GM03348 (cell line): Measurements from ENCODE around the gene SMYD3.
"Not testable (repeated sequence)": the region's sequence is repeated elsewhere in the genome, so short reads cannot be mapped to it uniquely, and the experiment has no call there.

Source experiments
- DNase-seq: peaks from one replicate; pipeline ENCODE4 v3.0.0; 2012; ENCODE audit warnings: low spot score

Gene SMYD3

GRCh38 chr1:245802941-245803665, 704.0 kb downstream of the SMYD3 start:
- DNase-seq, result no peak

DNA sequence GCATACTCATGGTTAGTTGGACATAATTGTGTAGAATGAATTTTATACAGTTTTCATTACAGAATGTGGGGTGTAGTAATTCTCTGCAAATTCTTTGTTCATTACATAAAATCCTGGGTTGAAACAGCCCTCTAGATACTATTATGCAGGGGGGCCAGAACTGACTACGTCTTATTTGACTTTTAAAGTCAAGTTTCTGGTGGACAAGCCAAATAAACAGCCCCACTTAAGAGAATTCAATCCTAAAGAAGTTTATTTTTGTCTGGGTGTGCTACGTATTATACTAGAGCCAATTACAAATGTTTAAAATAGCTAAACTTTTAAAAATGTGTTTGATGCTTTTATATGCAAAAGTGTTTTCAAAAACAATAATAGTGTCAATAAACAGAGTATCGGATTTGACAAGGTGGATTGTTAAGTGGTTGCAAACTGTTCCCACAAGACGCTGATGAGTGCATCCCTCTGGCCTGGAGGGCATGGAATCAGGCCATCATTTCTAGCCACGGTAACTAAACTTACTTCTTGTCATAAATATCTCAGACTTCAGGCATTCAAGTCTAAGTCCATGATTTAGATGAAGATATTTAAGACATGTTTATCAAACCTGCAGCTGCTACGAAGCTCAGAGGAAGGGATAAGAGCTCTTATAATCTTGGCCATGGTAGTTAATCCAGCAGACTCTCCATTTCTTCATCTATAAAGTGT, 706.0 kb downstream of the SMYD3 start:
- DNase-seq, result no peak

DNA sequence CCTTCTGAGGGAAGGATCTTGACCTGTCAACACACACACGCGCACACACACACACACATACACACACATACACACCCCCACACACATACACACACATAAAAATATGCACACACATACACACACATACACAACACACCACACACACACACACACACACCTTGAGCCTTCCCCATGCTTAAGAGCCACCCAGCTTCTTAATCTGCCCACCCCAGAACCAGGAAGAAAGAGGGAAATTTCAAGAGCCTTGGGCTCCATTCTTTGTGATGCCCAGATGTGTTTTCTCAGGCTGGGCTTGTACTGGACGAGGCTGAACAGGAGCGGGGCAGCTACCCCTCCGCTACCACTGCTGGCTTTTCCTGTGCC, 708.7 kb downstream of the SMYD3 start:
- no peak for DNase-seq

DNA sequence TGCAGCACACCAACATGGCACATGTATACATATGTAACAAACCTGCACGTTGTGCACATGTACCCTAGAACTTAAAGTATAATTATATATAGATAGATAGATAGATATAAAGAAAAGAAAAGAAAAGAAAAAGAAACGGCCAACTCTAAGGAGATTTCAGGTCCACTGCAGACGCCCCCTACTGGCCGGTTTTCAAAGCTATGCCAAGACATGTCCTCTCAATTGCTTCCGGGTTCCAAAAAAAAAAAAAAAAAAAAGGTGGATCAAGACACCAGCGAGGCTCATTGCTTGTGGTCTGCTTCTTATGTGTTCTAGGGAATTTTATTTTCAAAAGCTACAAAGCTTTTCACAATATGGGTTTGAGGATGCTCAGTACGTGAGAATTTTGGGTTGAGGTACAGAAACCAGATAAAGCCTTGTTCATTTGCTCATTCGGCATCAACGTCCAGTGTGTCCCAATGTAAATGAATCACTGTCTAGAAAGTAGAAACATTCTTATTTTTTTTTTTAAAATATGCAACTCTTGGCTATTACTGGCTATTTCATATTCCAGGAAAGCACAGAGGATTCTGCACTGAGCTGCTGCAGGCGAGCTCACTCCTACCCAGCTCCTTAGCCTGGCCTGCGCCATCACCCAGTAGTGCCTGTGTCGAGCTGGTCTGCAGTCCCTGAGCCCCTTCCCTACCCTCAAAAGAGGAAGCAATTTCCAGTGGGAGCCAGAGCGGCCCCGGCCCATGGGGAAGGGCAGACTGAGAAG, 709.3 kb downstream of the SMYD3 start:
- no peak for DNase-seq

- no peak for DNase-seq
These were observed 715.4 kb downstream of the SMYD3 start for GRCh38 chr1:245791410-245792312.

- peak; percentile 70 for DNase-seq
These were observed 716.6 kb downstream of the SMYD3 start for GRCh38 chr1:245790441-245790840.

DNA sequence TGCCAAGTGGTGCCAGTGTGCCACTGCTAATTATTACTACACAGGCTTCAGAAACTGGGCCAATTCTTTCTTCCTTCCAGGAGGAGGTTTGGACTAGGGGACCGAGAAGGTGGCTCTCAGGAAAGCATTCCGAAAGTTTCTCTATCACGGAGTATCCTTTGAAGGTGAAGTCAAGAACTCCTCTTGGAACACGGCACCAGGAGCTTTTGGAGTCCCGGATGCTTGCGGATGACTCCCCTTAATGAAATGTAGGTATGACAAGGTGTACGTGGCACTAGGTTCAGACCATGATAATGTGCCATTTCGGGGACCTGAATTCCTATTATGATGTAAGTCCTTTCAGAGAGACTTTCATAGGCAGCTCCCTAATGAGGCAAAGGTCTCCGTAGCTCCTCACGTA, 718.2 kb downstream of the SMYD3 start:
- DNase-seq, result no peak

GRCh38 chr1:245788269-245788668, 718.8 kb downstream of the SMYD3 start:
- DNase-seq, result peak; percentile 90

DNA sequence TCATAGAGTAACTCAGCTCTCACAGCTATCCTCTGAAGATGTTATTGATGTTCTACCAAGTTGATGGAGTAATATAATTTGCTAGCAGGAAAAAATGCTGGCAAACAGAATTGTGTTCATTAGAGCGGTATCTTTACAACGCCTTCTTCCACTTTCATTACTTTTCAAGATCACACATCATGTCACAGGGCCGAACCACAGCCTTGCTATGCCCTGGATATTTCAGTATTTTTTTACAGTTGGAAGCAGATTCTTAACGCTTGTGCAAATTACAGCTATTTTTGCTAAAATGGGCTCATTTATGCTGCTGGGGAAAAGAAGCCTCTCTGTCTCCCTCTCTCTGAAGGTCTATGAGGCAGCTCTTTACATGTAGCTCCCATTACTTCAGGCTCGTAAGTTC, 720.1 kb downstream of the SMYD3 start:
- DNase-seq, result no peak

DNA sequence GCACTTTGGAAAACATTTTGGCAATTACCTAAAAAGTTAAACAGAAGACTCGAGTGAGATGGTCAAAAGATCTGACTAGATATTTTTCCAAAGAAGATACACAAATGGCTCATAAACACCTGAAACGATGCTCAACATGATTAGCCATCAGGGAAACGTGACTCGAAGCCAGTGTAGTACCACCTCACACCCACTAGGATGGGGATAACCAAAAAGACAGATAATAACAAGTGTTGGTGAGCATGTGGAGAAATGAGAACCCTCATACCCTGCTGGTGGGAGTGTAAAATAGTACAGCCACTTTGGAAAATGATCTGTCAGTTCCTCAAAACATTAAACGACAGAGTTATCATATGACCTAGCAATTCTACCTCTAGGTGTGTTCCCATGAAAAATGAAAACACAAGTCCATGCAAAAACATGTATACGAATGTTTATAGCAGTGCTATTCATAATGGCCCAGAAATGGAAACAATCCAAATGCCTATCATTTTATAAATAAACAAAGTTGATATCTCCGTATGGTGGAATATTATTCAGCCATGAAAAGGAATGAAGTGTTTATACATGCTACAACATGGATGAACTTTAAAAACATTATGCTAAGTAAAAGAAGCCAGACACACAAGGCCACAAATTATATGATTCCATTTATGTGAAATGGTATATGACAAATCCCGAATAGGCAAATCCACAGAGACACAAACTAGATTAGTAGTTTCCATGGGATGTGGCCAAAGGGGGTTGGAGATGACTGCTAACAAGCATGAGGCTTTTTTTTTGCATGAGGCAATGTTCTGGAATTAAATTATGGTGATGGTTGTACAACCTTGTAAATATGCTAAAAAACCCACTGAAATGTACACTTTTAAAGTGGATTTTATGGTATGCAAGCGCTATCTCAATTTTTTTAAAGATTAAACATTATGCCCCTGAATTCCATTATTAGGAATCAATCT, 727.0 kb downstream of the SMYD3 start:
- no peak for DNase-seq

GRCh38 chr1:245777752-245778151, 729.3 kb downstream of the SMYD3 start:
- no peak for DNase-seq

DNA sequence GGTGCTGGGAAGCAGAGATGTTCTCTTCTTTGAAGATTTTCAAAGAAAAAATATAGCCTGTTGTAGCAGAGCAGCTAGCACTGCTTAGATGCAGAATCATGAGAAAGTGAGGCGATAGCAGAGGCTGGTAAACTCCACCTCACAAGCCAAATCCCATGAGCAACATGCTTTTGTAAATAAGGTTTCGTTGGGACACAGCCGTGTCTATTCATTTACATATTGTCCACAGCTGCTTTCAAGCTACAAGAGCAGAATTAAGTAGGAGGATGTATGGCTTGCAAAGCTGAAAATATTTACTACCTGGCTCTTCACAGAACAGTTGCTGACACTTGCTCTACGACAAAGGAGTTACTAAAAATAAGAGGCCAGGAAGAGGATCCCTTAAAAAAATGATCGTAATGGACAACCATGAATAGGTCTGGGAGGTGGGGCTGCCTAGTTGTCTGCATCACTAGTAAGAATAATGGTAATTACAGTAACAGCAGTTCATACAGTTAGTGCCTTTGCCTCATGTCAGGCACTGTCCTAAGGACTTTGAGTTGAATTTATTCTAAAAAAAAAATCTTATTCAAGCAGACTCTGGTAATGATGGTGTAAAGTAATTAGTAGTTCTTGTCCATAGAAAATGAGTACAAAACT, 730.3 kb downstream of the SMYD3 start:
- DNase-seq, result no peak

- no peak for DNase-seq
These were observed 730.9 kb downstream of the SMYD3 start for GRCh38 chr1:245776139-245776538.

DNA sequence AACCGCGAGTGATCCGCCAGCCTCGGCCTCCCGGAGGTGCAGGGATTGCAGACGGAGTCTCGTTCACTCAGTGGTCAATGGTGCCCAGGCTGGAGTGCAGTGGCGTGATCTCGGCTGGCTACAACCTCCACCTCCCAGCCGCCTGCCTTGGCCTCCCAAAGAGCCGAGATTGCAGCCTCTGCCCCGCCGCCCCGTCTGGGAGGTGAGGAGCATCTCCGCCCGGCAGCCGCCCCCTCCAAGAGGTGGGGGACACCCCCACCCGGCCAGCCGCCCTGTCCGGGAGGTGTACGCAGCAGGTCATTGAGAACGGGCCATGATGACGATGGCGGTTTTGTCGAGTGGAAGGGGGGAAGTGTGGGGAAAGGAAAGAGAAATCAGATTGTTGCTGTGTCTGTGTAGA, 732.1 kb downstream of the SMYD3 start:
- DNase-seq, result not testable (repeated sequence)

DNA sequence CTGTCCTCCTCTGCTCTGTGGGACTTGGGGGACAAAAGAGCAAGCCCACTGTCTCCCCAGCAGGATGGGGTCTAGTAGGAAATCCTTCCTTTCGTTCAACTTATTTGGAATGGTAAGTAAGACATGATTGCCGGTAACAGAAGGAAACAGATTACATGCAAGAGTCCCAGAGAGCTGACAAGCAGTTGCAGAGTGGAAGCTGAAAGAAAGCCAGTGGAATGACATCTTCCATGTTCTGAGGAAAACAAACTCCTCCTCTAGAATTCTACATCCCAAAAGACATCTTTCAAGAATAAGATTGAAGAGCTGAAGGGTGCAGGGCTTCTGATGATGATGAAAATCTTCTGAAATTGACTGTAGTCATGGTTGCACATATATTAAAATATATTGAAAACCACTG, 732.9 kb downstream of the SMYD3 start:
- DNase-seq, result no peak

GRCh38 chr1:245773344-245773743, 733.7 kb downstream of the SMYD3 start:
- DNase-seq, result no peak

DNA sequence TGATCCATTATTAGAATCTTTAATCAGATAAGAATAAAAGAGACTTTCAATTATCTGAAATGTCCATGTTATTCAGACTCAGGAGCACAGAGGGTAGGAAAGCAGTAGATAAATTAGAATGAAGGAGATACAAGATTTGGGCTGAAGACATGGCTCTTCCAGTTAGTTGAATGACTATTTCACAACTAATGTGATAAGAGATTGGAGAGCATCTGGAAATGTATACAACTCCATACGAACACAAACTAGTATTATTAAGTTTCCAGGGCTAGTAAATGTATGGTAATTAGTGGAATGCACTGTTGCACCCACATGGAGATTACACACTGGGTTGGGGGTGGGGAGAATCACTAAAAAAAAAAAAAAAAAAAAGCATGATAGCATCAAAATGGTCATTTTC, 734.3 kb downstream of the SMYD3 start:
- DNase-seq, result no peak

- no peak for DNase-seq
These were observed 734.8 kb downstream of the SMYD3 start for GRCh38 chr1:245772325-245772724.

DNA sequence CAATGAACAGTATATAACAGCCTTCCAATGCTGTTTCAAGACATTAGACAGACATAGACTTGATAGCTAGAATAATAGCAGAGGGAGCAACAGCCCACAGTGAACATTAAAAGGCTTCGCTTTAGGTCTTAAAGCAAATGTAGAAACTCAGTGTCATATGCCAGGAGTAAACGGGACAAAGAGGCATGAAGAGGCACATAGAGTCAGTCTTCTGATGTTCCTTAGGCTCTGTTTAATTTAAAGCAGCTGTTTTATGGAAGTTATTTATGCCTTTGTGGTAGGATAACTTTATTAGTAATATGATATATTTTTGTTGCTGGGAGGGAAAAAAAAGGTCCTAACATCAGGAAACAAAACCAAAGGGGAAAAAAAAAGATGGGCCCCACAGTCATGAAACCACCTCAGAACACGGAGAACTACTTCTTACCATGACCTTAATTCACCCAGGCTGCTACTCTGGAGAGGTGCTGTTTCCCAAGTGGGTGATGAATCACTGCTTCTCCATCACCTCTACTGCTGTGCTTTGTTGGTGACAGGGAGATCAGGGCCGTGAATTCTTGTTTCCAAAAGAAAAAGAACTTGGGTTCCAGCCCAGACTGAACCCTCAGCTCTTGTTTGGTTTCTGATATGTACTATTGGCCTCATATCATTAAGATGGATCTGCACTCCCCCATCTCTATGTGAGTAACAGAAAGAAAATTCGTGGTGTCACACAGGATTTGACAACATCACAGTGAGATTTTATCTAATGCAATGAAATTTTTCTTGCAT, 735.4 kb downstream of the SMYD3 start:
- DNase-seq, result peak; percentile 77

GRCh38 chr1:245770156-245770555, 736.9 kb downstream of the SMYD3 start:
- no peak for DNase-seq
